ENCODE data around the gene REEP1. TPM values are rescaled to one million over a fixed set of nuclear protein-coding genes. Genes with fewer than 3 reads are reported as not detected.

The REEP1 gene
- total and polyA plus RNA-seq, 2 of the 8 experiments (the other 6 are each of a cell fraction or from before 2014, with no cell fraction given), result 0.74 to 1.5 TPM

GRCh38 chr2:86274265-86274917 is 63.0 kb downstream of the REEP1 start (continued):
- no peak for TF ChIP-seq NANOG (IDR thresholded peaks at IDR 0.05; ENCODE audit: insufficient read depth, low read depth, low read length, poor library complexity, severe bottlenecking)
- TF ChIP-seq SP4 (IDR thresholded peaks at IDR 0.05; ENCODE audit: low read length), result no peak
- TF ChIP-seq GTF2F1 (IDR thresholded peaks at IDR 0.05; ENCODE audit: borderline replicate concordance, low read depth, low read length), result no peak
- no peak for TF ChIP-seq BACH1 (IDR thresholded peaks at IDR 0.05; ENCODE audit: low read length)
- no peak for TF ChIP-seq TEAD4 (IDR thresholded peaks at IDR 0.05; ENCODE audit: low read depth, low read length)

All from H1 (cell line).